Cardiac septum (tissue), 1 donor: Measurements from ENCODE around the gene HLA-DOB. TPM values are rescaled to one million over a fixed set of nuclear protein-coding genes. Genes with fewer than 3 reads are reported as not detected.
"Not testable (repeated sequence)": the region's sequence is repeated elsewhere in the genome, so short reads cannot be mapped to it uniquely, and the experiment has no call there.

ENCODE experiments used
- DNase-seq: peaks from one replicate; pipeline ENCODE4 v3.0.0-alpha.2; 2020; ENCODE audit warnings: low spot score
- intact Hi-C: fragments of 100-400 bp; cut with DNase I; formaldehyde crosslinking; loops from one replicate; pipeline ENCODE4 v1.14.0; 2022
- total RNA-seq: library from RNA; stranded (reverse); fragmentation: NEBNext Ultra II Directional; extraction: Animal tissue kit (Norgen Biotek cat#: 25700); gene quantifications from one replicate; pipeline ENCODE4 v1.2.1, GENCODE V29; 2021
- donor health status: DM: no; HTN: no; CAD: no.

The HLA-DOB gene
- total RNA-seq, 1 donor from 2014 or later = 0.35 TPM

DNA sequence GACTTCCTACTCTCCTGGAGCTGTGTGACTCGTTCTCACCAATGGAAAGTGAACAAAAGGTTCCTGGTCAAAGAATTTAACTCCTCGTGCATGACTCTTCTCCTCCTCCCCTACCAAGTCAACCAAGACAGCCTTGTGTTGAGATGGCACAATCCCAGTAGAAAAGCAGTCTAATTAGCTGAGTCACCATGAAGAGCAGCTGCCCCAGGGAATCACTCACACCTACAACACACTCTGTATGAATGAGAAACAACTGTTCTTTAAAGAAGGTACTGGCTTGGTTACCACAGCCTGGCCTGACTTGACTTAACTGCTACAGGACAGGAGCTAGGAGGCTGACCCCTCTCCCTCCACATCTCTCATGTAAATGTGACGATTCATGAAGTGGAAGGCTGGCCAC, 2.9 kb upstream of the HLA-DOB start:
- intact Hi-C loops = no loop called here
- DNase-seq = no peak

DNA sequence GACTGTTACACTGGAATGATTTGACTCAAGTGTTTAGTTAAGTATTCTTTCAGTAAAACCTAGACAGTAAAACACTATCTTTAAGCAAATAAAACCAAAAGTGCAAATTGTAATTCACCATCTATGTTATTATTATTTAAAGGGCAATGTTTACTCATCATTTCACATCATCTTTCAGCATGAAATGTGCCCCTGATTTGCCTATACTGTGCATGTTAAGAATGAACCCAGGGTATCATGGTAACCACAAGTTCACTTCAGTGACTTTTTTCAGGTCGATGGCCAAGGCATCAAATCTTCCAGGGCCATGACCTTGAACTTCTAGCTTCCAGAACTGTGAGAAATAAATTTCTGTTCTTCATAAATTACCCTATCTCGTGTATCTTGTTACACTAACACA, 2.1 kb upstream of the HLA-DOB start:
- intact Hi-C loops = no loop called here
- no peak for DNase-seq

DNA sequence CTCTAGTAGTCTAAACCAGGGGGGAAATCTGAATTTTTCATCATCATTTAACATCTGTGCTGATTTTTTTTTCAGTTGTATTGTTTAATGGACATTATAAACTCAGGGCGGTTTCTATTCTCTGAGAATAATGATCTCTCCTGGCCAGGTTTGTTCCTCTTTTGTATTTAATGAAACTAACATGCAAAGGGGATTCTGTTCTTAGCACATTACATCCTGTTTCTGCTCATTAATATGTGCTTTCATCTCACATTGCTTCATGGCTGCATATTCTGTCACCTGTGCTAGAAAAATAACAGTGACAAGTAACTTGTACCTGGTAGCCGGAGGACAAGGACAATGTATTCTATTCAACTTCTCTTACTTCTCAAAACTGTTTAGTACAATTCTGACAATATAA, 806 bp downstream of the HLA-DOB start:
- DNase-seq = no peak

GRCh38 chr6:32815115-32815514, 1.7 kb downstream of the HLA-DOB start:
- intact Hi-C loops = no loop called here
- no peak for DNase-seq

More for the DNA sequence above, 806 bp downstream of the HLA-DOB start:
- intact Hi-C loops = no loop called here

- intact Hi-C loops = no loop called here
- DNase-seq = no peak
Measured at GRCh38 chr6:32814145-32814544, 2.7 kb downstream of the HLA-DOB start.

- intact Hi-C loops = no loop called here
- no peak for DNase-seq
Measured at GRCh38 chr6:32809171-32809570, 7.6 kb downstream of the HLA-DOB start.

DNA sequence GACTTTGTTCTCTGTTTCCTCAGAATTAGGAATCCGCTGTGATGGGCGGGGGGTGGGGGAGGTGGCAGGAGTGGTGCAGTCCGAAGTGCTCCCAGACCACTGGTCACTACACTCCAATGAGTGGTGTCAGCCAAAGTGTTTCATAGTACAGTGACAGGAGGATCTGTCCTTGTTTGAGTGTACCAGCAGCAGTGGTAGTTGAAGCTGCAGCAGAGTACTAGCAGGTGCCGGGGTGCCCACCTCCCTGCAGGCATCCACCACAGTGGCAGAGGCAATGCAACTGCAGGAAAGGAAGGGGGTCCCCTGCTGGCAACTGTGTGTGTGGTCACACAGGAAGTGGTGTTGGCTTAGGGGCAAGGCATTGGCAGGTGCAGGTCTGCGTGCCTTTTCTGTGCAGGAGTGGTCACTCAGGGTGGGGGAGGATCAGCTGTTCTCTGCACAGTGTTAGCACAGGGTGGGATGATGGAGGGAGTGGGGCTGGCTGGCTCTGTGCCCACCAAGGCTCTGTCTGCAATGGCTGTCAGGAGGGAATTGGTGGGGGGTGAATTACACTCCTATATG, 9.7 kb downstream of the HLA-DOB start:
- DNase-seq = no peak
- intact Hi-C loops = no loop called here

DNA sequence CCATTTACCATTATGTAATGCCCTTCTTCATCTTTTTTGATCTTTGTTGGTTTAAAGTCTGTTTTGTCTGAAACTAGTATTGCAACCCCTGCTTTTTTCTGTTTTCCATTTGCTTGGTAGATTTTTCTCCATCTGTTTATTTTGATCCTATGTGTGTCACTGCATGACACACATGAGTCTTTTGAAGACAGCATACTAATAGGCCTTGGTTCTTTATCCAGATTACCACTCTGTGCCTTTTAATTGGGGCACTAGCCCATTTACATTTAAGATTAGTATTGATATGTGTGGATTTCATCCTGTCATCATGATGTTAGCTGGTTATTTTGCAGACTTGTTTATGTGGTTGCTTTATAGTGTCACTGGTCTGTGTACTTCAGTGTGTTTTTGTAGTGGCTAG, 11.4 kb downstream of the HLA-DOB start:
- DNase-seq, intact Hi-C loops: not testable (repeated sequence)

DNA sequence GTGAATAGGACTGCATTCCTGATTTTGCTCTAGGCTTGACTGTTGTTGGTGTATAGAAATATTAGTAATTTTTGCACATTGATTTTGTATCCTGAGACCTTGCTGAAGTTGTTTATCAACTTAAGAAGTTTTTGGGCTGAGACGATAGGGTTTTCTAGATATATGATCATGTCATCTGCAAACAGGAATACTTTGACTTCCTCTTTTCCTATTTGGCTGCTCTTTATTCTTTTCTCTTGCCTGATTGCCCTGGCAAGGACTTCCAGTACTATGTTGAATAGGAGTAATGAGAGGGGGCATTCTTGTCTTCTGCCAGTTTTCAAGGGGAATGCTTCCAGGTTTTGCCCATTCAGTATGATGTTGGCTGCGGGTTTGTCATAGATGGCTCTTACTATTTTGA, 13.4 kb downstream of the HLA-DOB start:
- intact Hi-C loops = no loop called here
- DNase-seq = no peak

DNA sequence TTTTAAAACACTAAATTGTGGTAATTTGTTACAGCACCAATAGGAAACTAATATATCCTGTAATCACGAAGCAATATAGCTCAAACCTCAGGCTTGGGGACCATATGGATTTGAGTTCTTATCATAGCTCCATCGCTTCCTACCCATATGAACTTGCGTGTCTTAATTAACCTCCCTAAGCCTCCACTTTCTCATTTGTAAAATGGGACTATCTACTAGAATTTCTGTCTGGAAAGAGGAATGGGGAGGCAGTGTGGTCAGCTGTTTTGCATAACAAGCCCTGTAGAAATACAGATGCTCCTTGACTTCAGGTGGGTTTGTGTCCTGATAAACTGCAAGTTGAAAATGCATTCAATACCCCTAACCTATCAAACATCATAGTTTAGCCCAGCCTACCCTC, 17.1 kb downstream of the HLA-DOB start:
- no peak for DNase-seq
- intact Hi-C loops = loop anchor here (5.0 to 10.0 kb wide), 2 partner anchors 387 to 555 kb away; no protein-coding TSS in a partner anchor

GRCh38 chr6:32799168-32799567, 17.6 kb downstream of the HLA-DOB start:
- intact Hi-C loops = loop anchor here (5.0 to 10.0 kb wide), 2 partner anchors 387 to 554 kb away; no protein-coding TSS in a partner anchor
- DNase-seq = no peak

DNA sequence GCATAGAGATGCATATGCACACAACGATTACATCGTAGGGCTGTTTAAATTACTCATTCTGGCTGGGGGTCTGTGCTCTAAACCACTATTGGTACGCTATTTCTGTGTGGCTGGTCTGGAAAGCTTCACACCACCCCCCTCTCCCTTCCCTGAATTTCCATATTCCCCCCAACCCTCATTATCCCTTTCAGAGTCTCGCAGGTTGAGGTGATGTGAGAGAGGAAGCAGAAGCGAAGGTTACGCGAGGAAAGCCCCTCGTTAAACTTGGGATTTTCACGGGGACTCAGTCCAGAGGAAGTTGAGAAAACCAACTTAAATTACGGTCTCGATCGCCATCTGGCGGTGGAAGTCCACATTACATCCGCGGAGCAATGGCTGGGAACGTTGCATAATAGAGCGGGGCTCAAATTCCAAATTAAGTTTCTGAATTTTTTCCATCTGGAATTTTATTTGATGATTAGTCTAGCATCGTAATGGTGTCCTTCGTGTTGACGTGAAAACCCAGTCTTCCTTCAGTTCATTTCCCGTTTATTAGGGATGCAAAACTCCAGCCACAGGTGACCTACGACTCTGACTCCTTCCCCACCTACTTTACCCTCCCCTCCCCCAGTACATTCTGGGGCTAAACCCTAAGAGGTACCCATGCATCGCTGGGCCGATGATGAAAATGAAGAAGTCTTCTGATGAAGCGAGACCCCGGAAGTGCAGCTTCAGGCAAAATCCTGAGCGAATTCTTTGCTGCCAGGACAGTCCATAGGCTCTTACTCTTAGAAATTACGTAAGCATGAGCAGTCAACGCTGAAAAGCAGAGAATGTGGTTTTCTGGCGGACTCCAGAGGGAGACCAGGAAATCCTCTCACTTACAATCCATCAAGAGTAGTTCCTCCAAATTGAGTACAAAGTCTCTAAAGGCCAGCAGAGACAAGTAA, 19.7 kb downstream of the HLA-DOB start:
- intact Hi-C loops = loop anchor here (5.0 to 10.0 kb wide), 2 partner anchors 385 to 552 kb away; no protein-coding TSS in a partner anchor
- DNase-seq = peak; percentile 83

DNA sequence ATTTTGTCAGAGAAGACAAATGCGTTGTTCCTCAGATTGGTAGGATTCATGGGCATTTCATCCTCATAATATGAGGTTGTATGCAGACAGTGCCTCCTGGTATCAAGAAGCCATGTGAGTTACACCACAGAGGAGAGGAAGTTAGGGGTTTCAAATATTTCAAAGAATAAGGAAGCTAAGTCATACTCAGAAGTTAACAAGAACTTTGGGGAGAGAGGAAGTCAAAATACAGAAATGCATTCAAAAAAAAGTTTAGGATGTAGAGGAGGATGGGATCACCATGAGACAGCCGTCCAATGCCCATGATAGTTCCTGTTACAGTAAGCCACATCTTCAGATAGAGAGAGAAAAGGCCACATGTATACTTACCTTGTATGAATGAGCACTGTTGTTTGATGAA, 22.3 kb downstream of the HLA-DOB start:
- no peak for DNase-seq
- intact Hi-C loops = loop anchor here (10.0 kb wide), 1 partner anchor 550 kb away; no protein-coding TSS in a partner anchor

- intact Hi-C loops = loop anchor here (10.0 kb wide), 1 partner anchor 548 kb away; no protein-coding TSS in a partner anchor
- DNase-seq = no peak
Measured at GRCh38 chr6:32792901-32793435, 23.8 kb downstream of the HLA-DOB start.

DNA sequence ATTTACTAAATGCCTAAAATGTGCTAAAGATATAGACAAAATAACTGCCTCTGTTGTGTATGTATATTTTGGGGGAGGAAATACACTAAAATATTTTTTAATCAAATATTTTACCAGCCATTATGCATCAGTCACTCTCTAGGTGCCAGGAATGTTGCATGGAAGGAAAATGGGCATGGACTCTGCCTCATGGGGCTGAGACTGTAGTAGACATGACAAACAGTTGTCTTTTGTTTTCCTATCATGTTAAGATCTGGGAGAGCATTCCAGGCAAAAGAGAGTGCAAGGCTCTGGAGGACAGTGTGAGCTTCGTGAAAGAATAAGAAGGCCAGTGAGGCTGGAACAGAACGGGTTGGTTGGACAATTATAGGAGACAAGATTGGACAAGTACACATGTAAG, 26.5 kb downstream of the HLA-DOB start:
- DNase-seq = no peak
- intact Hi-C loops = loop anchor here (10.0 kb wide), 1 partner anchor 546 kb away; no protein-coding TSS in a partner anchor

DNA sequence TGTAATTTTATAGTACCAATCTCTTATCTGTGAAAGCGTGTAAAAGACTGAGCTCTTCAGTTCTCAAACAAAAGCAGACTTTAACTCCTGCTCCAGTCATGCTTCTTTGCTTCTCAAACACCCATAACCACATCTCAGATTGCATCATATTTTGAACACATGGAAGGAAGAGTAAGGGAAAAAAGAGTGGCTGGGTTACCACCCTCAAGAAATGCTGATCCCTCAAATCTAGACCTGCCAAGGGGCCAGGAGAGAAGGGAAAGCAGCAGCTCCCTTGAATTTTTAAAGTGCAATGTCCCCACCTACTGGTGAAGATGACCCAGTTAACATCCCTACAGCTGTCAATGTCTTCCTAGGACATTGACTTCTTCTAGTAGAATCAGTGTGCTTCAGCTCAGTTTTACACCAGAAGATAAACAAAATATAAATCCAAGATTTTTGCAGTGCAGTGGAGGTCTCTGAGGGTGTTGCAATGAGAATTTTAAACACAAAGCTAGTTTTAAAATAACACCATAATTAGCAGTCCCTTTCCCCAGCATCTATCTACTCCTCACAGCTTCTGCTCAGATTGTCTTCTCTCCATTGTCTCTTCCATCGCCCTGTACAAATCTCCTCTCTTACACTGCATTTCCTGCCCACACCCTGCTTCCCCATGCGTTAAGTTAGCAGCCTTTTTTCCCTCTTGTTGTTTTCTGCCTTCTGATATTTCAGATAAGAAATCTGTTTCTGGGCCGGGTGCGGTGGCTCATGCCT, 30.8 kb downstream of the HLA-DOB start:
- DNase-seq = no peak
- intact Hi-C loops = loop anchor here (5.0 kb wide), 1 partner anchor 354 kb away; no protein-coding TSS in a partner anchor

- DNase-seq, intact Hi-C loops: not testable (repeated sequence)
Measured at GRCh38 chr6:32782923-32783322, 33.9 kb downstream of the HLA-DOB start.

- intact Hi-C loops = no loop called here
- DNase-seq = no peak
Measured at GRCh38 chr6:32779036-32779435, 37.8 kb downstream of the HLA-DOB start.

DNA sequence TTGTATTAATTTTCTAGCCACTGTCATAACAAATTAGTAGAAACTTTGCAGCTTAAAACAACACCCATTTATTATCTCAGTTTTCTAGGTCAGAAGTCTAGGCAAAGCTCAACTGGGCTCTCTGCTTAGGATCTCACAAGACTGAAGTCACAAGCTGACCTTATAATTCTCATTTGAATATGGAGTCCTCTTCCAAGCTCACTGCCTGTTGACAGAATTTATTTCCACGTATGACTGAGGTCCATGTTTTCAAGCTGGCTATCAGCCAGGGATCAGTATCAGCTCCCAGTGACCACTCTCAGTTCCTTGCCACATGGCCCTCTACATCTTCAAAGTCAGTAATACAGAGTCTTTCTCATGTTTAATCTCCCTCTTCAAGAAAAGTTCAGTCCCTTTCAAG, 41.7 kb downstream of the HLA-DOB start:
- intact Hi-C loops = no loop called here
- no peak for DNase-seq

DNA sequence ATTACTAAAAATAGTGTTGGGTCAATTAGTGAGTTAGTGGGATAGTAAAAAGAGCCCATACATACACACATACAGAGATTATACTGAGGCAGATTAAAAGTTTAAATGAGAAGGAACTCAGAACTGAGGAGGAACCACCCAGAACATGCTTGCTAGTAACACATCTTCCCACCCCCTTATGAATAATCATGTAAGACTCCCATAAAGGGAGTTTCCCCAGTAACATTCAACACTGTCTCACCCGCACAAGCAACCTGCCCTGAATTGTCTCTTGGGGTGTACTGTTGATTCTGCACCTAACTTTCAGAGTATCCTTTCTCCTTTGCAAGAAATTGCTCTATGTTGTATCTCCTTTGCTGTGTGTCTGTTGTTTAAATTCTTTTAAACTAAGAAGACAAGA, 42.4 kb downstream of the HLA-DOB start:
- intact Hi-C loops = no loop called here
- DNase-seq = no peak
